ENCODE data around the gene SCN3B.

The SCN3B gene

GRCh38 chr11:123580137-123580536 lies 74.3 kb downstream of the SCN3B start:
- no CpG with 5 or more reads among the region's 6 CpGs for WGBS (ENCODE audit: insufficient coverage, insufficient read length)
- no peaks in the 10 kb centered on the region for H3K4me1 ChIP-seq (ENCODE audit: control insufficient read depth, insufficient read depth, low read length)
- no peak for DNase-seq (ENCODE audit: low read depth, low spot score)
- H3K4me3 ChIP-seq (ENCODE audit: low read length): no peak overlapping the region
- H3K9me3 ChIP-seq (ENCODE audit: control insufficient read depth, insufficient read depth, low read length): no peaks in the 10 kb centered on the region
- no peaks in the 10 kb centered on the region for H3K36me3 ChIP-seq (ENCODE audit: control insufficient read depth, insufficient read depth, low read length)
- no peaks in the 10 kb centered on the region for H3K27me3 ChIP-seq (ENCODE audit: control insufficient read depth, insufficient read depth, low read length)
- H3K27ac ChIP-seq (ENCODE audit: low read length): no peak overlapping the region

DNA sequence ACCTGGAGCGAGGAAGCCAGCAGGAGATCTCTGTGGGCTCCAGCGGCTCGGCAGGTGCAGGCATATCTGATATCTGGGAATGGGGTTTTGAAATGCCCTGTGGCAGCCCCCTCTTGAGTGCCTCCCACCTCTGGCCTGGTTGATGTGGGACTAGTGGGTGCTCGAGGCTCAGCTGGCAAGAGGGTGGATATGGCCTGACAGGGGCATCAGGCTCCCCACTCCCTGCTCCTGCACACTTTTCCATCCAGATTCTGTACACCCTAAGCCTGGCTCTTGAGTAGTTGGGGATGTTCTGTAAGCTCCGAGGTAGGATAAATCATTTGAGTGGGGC lies 75.0 kb downstream of the SCN3B start:
- H3K9me3 ChIP-seq (ENCODE audit: control insufficient read depth, insufficient read depth, low read length): no peaks in the 10 kb centered on the region
- DNase-seq (ENCODE audit: low read depth, low spot score): no peak
- H3K4me1 ChIP-seq (ENCODE audit: control insufficient read depth, insufficient read depth, low read length): no peaks in the 10 kb centered on the region
- no peak overlapping the region for H3K4me3 ChIP-seq (ENCODE audit: low read length)
- no peaks in the 10 kb centered on the region for H3K27me3 ChIP-seq (ENCODE audit: control insufficient read depth, insufficient read depth, low read length)
- WGBS (ENCODE audit: insufficient coverage, insufficient read length): no CpG with 5 or more reads among the region's 5 CpGs
- H3K27ac ChIP-seq (ENCODE audit: low read length): no peak overlapping the region
- H3K36me3 ChIP-seq (ENCODE audit: control insufficient read depth, insufficient read depth, low read length): no peaks in the 10 kb centered on the region
